Fibroblast of peridontal ligament (primary cell): ENCODE measurements around the gene NR2C1.
A peak's percentile ranks its signal among the peaks of the same experiment; 100 is the strongest.
"Not testable (repeated sequence)": the region's sequence is repeated elsewhere in the genome, so short reads cannot be mapped to it uniquely, and the experiment has no call there.

Source experiments
- DNase-seq: peaks from one replicate; pipeline ENCODE4 v3.0.0-alpha.2; 2010; ENCODE audit errors: extremely low read depth

NR2C1 gene

DNA sequence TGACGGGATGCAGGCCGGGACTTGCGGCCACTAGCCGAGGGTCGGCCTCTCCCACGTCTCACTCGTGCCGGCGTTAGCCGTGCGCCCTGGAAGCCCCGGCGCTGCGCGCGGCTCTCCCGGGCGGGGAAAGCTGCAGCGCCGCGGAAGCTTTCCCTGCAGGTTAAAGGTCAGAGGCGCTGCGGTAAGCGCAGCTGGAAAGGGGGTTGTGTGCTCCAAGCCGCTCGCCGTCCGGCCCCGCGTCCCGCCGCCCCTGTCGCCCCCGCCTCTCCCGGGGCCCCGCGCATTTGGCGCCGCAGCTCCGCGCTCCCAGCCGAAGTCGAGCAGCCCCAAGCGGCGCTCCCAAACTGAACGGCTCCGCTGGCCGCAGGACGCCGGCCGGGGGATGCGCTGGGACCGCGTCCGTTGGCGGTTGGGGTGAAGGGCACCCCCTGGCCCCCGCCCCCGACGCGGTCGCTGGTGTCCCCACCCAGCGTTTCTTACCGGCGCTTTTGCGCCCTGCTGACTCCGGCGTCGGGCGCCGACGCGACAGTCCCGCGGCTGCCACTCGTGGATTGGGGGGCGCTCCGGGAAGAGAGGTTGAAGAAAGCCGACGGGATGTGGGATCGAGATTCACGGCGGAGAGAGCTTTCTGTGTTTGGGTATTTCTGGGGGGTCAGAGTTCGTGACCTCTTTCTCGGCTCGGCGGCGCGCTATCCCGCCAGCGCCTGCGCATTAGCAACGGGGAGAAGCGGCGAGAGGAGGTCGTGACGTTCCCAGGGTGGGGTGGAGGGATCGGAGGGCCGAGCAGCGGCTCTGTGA lies at the start of gene NR2C1:
Gene NR2C1, minus strand, starts transcription at position 719 of the 798 bp plus-strand sequence. CDS start 6,234 bp downstream, outside the sequence.
- DNase-seq, result peak; percentile 88

DNA sequence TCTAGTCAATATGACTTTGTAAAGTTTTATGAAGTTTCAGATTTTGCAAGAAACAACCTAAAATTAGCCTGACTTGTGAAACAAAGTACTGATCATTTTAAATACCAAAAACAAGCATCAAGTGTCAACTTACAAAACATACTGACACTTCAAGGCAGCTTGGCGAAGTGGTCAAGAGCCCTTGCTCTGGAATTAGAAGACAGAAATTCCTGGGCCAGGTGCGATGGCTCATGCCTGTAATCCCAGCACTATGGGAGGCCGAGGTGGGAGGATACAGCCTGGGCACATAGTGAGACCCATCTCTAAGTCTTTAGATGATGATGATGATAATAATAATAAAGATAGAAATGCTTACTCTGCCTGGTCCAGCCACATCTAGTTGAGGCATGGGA lies 45.4 kb upstream of the NR2C1 start:
- no peak for DNase-seq

DNA sequence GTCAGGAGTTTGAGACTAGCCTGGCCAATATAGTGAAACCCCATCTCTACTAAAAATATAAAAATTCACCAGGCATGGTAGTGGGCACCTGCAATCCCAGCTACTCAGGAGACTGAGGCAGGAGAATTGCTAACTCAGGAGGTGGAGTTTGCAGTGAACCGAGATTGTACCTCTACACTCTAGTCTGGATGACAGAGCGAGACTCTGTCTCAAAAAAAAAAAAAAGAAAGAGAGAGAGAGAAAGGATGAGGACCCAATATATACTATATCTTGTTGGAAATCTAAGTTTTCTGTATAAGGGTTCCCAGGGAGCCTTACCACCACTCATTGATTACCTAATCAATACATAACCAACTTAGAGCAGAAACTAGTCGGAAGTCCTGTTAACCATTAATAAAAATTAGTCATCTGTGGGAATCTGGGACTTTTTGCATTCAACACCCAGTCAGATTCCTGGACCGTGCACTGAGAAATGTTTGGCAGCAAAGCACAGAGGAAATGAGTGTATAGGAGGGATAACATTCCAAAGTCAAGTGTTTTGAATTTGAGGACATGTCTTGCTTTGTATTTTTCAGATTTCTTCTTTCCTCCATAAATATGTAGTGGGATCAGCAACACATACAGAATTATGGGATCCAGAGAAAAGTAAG lies 44.8 kb upstream of the NR2C1 start:
- DNase-seq, result peak; percentile 86

DNA sequence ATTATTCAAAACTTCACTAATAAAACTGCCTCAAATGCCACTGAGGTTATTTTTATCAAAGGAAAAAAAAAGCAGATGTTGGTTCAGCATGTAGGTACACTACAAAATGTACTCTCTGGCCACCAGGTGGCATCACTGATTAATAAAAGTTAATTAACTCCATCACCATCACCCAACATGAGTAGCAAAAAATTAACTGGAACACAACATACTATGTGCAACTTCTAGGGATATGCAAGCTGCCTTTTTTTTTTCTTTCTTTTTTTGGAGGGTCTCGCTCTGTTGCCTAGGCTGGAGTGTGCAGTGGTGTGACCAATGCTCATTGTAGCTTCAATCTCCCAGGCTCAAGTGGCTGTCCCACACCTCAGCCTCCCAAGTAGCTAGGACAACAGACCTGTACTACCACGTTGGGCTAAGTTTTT lies 43.8 kb upstream of the NR2C1 start:
- peak; percentile 83 for DNase-seq

DNA sequence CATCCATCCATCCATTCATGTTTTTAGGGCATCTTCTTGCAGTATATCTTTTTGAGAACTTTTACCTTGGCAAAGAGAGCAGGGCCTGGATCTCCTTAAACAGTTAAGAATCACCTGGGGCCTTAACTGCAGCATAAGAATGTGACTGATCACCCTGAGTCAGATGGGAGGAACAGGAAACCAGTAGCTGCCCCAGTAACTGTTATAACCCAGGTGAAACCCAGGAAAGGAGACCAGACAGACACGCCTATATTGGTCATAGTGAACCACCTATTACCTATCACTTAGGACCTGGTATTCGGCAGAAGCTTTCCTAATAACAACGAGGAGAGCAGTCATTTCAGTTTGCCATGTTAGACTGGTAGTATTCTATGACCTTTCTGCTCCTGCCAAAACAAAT lies 43.4 kb upstream of the NR2C1 start:
- DNase-seq, result no peak

DNA sequence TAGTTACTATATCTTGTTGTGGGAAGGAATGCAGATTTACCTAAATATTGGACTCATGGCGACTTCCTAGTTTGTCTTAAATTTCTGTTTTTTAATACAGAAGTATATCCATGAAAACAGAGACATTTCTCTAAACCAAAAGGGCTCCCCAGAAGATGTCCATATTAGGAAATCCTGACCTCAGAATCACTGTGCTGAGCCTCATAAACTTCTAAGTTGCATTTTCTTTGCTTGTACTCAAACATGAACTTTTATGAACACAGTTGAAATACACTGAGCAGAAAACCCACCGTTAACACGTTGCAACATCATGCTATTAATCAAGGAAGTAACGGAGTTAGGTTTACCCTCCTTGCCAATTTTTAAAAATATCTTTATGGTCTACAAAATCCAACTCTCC lies 42.9 kb upstream of the NR2C1 start:
- DNase-seq, result no peak

DNA sequence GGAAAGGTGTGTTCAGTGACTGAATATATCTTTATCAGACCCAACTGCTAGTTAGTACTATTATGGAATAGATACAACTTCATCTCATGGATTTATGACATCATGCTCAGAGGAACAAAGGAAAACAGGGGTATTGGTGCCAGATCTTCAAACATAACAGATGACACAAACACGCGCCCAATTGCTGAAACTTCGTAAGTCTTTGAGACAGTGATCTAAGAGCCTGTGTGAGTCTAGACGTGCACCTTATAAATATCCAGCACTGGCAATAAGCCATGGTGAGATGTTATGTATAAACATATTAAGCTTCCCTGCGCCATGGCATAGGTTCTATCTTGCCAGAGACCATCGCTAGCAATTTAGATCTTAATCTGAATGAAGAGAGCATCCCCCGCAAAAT lies 42.2 kb upstream of the NR2C1 start:
- no peak for DNase-seq

DNA sequence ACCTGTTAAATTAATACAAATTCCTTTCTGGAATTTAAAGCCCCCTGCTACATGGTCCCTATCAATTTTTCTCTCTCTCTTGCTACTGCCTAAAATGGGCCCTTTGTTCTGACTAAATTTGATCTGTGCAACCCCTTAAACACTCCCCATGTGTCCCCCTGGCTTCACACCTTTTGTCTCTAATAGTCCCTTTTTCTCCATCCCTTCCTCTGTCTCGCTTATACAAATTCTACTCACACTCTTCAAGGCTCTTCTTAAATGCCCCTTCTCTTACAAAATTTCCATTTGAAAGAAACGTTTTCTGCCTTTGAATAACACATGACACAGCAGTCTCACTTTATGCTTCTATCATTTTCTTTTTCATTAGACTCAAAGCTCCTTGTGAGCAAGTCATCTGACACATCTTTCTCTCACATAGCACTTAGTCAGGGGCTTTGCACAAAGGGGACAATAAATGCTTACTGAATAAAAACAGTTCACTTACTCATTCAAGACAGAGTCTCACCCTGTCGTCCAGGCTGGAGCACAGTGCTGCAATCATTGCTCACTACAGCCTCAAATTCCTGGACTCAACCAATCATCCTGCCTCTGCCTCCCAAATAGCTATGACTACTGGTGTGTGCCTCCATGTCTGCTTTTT lies 41.5 kb upstream of the NR2C1 start:
- DNase-seq, result no peak

DNA sequence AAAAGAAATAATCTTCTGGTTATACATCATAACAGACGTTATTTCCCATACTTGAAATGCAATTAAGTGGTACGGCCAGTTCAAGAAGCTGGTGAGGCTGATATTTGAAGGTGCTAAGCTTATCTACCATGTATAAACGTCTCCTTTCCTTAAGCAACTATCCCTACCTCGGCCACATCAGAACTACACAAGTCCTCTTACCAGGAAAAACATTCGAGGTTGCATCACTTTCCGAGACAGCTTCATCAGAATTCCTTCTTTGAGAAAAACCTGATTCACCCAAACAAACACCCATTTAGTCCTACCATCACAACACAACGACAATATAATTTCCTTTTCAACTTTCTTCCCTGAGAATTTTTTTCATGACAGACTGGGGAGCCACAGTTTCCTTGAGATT lies 33.9 kb upstream of the NR2C1 start:
- no peak for DNase-seq

DNA sequence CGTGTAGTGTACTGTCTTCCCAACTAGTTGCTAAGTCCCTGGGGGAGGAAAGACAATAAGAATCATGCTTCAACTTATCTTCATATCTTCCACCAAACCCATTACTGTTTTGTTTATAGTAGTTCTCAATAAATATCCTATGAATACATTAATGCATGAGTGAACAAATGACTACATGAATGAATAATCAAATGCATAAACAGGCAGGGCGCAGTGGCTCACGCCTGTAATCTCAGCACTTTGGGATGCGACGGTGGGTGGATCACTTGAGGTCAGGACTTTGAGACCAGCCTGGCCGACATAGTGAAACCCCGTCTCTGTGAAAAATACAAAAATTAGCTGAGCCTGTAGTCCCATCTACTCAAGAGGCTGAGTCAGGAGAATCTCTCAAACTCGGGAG lies 32.1 kb upstream of the NR2C1 start:
- DNase-seq, result no peak

DNA sequence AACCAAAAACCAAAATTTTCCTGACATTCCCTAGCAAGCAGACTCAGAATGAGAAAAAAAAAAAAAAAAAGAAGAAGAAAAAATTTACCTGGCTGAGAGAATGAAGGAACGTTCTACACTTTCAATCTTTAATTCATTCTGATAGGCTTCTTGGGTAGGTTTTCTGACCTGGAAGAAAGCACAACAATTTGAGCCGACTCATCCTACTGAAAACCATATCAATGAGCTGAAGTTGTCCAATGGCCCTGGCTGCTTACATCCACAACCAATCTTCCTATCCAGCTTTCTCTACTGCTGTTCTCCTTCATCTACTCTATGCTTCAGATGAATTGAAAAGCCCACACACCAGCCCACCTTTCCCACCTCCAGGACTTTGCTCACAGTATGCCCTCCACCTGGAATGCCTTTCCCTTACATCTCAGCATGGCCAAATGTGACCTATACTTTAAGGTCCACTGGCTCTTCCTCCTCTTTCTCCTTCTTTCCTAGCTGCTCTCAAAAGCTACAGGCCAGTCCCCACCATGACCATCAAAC lies 31.6 kb upstream of the NR2C1 start:
- no peak for DNase-seq

DNA sequence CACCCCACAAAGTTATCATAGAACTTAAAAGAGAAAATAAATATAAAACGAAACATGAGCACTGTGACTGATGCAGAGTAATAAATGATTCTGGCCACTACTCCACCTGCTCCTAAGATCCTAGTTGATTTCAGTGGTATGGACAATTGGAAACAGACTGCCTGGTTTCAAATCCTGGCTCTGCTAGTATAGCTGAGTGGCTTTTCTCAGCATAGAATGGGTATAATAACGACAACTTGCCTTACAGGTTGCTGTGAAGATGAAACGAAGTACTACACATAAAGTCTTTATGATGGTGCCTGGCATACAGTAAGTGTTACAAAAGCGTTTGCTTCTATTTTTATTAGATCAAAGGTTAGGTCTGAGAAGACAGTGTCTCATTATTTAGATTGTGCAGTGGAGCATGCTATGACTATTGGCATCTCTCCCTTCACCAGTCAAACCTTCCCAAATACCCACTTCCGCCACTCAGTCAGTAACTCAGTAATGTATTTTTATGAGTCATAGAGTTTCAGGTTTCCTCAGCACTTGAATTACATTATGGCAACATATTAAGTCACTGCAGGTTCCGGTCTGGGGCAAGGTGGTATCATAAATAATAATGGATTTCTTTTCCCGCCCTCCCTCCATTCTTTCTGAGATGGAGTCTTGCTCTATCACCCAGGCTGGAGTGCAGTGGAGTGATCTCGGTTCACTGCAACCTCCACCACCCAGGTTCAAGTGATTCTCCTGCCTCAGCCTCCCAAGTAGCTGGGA lies 29.7 kb upstream of the NR2C1 start:
- DNase-seq, result peak; percentile 83

DNA sequence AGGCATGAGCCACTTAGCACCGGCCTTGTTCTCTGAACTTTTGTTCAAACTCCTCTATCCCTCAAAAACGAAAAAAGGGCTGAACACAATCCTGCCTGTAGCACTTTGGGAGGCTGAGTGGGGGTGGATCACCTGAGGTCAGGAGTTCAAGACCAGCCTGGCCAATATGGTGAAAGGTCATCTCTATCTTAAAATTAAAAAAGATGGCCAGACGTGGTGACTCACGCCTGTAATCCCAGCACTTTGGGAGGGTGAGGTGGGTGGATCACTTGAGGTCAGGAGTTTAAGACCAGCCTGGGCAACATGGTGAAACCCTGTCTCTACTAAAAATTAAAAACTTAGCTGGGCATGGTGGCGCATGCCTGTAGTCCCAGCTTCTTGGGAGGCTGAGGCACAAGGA lies 28.5 kb upstream of the NR2C1 start:
- DNase-seq, result not testable (repeated sequence)

DNA sequence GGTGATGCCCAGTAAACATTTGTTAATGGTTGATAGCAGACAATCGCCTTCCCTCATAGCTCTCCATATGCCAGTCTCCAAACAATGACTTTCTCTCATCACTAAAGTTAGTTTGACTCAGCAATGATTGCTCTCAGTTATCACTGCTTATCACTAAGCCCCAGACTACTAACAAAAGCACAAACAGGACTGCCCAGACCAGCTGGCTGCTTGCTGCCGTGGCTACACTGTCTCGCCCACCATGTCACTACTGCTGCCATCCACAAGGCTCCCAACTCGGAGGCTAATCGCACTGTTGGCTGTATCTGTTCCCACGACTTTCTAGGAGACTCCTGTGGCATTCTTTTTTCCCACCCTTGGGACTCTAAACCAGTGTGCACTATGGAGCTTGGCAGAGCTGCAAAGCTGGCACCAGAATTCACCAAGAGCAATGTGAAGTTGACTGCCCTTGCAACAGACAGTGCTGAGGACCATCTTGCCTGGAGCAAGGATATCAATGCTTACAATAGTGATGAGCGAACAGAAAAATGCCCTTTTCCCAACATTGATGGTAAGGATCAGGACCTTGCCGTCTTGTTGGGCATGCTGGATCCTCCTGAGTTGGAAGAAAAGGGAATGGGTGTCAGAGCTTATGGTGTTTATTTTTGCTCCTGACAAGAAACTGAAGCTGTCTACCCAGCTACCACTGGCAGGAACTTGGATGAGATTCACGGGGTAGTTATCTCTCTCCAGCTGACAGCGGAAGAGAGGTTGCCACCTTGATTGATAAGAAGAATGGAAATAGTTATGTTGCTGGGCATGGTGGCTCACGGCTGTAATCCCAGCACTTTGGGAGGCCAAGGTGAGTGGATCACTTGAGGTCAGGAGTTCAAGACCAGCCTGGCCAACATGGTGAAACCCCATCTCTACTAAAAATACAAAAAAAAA lies 27.1 kb upstream of the NR2C1 start:
- DNase-seq, result no peak

DNA sequence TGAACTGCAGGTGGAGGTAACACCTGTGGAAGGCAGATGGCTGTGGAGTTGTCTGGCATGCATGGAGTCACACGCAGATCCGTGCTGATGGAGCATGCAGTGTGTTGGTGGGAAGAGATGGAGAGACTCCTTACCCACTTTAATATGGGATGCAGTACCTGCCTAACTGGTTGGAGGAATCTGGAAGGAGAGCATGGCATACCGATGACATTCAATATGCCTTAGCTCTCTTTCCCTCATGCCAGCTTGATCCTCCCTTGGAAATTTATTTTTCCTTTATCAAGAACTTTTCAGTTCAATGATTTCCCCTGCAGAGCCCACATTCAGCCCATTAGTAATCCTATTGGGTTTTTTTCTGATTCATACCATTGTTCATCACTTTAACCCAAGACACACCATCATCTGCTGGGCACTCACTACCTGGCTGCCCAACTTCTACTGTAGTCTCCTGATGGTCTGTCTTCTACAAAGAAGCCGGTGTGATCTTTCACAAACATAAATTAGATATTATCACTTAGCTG lies 25.9 kb upstream of the NR2C1 start:
- no peak for DNase-seq

DNA sequence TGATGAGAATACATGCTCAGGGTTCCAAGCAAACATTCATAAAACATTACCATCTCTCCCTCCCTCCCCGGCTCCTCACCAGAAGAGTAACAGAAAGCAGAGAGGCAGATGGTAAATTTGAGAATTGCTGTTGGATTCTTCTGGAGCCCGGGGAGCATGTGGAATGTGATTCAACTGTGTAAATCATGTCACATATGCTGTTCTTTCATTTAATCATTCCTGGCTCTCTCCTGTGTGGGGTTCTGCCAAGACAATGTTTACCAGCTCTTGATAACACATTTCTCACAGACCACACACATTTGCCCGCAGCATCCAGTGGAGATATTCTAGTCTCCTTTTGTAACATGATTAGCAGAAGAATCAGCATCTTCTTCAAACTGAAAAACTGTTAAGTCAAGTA lies 23.4 kb upstream of the NR2C1 start:
- DNase-seq, result peak; percentile 68

DNA sequence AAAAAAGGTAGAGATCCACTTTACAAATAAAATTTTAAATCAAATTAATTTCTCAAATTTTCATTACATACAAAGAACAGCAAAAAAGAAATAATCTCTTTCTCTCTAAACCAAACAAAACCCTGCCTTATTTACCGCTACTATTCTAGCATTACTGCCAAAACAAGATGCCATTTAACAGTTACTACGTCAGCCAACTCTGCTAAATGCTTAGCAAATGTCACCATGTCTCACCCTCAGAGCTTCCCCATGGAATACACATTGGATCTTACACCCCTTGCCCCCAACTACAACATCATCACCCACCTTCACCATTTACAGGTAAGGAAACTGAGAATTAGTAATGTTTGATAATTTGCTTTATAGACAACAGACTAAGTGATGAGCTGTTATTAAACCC lies 23.0 kb upstream of the NR2C1 start:
- no peak for DNase-seq

DNA sequence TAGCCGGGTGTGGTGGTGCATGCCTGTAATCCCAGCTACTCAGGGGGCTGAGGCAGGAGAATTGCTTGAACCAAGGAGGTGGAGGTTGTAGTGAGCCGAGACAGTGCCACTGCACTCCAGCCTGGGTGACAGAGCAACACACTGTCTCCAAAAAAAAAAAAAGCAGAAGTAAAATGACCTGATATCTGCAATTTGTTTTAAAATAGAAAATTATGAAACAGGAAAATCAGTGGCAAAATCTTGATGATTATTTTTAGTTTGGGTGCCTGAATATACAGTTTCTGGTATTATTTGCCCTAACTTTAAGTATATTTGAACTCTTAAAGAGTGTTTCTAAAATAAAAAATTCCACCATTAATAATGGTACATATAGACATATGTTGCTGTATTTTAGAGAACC lies 22.4 kb upstream of the NR2C1 start:
- not testable (repeated sequence) for DNase-seq

DNA sequence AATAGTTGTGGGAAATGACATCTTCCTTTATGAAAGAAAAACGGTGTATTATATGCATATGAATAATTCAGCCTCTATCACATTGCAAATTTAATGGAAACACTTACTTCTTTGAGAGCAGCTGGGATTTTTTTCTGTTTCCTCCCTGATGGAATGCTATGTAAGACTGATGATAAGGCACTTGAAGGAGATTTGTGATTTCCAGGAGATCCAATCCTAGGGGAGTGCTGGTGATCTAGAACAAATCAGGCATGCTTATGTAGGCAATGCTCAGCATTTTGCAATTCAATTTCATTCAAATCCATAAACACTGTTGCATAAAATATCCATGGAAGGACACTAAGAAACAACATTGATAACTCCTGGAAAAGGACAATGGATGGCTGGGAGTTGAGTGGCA lies 16.0 kb upstream of the NR2C1 start:
- no peak for DNase-seq

DNA sequence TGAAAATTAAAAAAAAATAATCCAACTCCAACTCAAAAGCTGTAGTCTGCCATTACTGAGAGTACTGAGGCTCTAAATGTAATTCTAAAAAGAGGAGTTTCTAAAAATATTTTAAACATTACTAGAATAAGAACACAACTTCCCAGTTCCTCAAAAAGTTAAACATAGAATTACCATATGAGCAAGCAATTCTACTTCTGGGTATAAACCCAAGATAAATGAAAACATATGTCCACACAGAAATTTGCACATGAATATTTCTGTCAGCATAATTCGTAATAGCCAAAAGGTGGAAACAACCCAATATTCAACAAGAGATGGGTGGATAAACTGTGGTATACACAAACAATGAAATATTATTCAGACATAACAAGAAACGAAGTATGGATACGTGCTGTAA lies 15.0 kb upstream of the NR2C1 start:
- peak; percentile 78 for DNase-seq

DNA sequence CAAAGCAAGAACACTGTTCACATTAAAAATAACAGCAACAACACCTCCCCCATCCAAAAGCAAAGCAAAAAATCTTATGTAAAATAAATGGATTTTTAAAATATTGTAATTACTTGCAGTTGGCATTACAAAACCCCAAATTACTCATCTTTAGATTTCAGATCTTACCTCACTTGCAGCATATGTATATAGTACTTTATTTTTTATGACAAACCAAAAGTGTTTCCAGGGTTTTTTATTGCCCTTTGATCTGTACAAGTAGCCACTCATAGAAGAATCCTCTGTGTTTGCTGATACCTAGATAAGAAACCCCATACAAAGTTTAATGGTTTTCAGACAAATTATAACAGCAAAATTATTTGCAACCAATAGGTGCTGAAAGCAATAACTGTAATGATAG lies 12.2 kb upstream of the NR2C1 start:
- no peak for DNase-seq
